Activated gamma-delta T cell (primary cell): ENCODE results near the gene HCRTR2.
"Not testable (repeated sequence)": the region's sequence is repeated elsewhere in the genome, so short reads cannot be mapped to it uniquely, and the experiment has no call there.

ENCODE experiments used
- DNase-seq: peaks from one replicate; lab custom pipeline; 2025; lab: John Stamatoyannopoulos, UW

The HCRTR2 gene

GRCh38 chr6:55212156-55212555, 37.8 kb downstream of the HCRTR2 start:
- DNase-seq = no peak

GRCh38 chr6:55220961-55221360, 46.6 kb downstream of the HCRTR2 start:
- no peak for DNase-seq

GRCh38 chr6:55227862-55228261, 53.5 kb downstream of the HCRTR2 start:
- no peak for DNase-seq

GRCh38 chr6:55239099-55239498, 64.8 kb downstream of the HCRTR2 start:
- no peak for DNase-seq

- DNase-seq = not testable (repeated sequence)
Observed at GRCh38 chr6:55240975-55241605, 66.8 kb downstream of the HCRTR2 start.

- DNase-seq = no peak
Observed at GRCh38 chr6:55250400-55250799, 76.1 kb downstream of the HCRTR2 start.

GRCh38 chr6:55255113-55255512, 80.8 kb downstream of the HCRTR2 start:
- DNase-seq = no peak

- DNase-seq = no peak
Observed at GRCh38 chr6:55260181-55260580, 85.9 kb downstream of the HCRTR2 start.

- no peak for DNase-seq
Observed at GRCh38 chr6:55265409-55266114, 91.2 kb downstream of the HCRTR2 start.

- DNase-seq = no peak
Observed at GRCh38 chr6:55266896-55267295, 92.6 kb downstream of the HCRTR2 start.

GRCh38 chr6:55276745-55277530, 102.6 kb downstream of the HCRTR2 start:
- no peak for DNase-seq

GRCh38 chr6:55277646-55278045, 103.3 kb downstream of the HCRTR2 start:
- no peak for DNase-seq

GRCh38 chr6:55281215-55281614, 106.9 kb downstream of the HCRTR2 start:
- DNase-seq = no peak

GRCh38 chr6:55282115-55282514, 107.8 kb downstream of the HCRTR2 start:
- no peak for DNase-seq

- DNase-seq = no peak
Observed at GRCh38 chr6:55286824-55287223, 112.5 kb downstream of the HCRTR2 start.

GRCh38 chr6:55290736-55291135, 116.4 kb downstream of the HCRTR2 start:
- no peak for DNase-seq

- DNase-seq = no peak
Observed at GRCh38 chr6:55293116-55293515, 118.8 kb downstream of the HCRTR2 start.

GRCh38 chr6:55297214-55297613, 122.9 kb downstream of the HCRTR2 start:
- not testable (repeated sequence) for DNase-seq

- no peak for DNase-seq
Observed at GRCh38 chr6:55299286-55299985, 125.1 kb downstream of the HCRTR2 start.

- DNase-seq = no peak
Observed at GRCh38 chr6:55304747-55305146, 130.4 kb downstream of the HCRTR2 start.

- DNase-seq = no peak
Observed at GRCh38 chr6:55319961-55320695, 145.8 kb downstream of the HCRTR2 start.

GRCh38 chr6:55320696-55321086, 146.4 kb downstream of the HCRTR2 start:
- no peak for DNase-seq
